B cell (primary cell): ENCODE results near the gene STK17A.
A peak's percentile ranks its signal among the peaks of the same experiment; 100 is the strongest.

Experiments used
- CTCF ChIP-seq: fragments of 200-600 bp; IDR thresholded peaks from one replicate; pipeline ENCODE4 v1.8.0; 2022; ENCODE audit warnings: antibody characterized with exemption, mild to moderate bottlenecking
- EZH2 ChIP-seq: IDR thresholded peaks from 2 replicates; pipeline ENCODE4 v1.6.1; 2012; ENCODE audit warnings: borderline replicate concordance, low read depth, mild to moderate bottlenecking, moderate library complexity, low read length; ENCODE audit not compliant: insufficient read depth, poor library complexity, severe bottlenecking

GRCh38 chr7:43584195-43584586, 1.3 kb downstream of the STK17A start:
- TF ChIP-seq CTCF (peak; percentile 3), EZH2 (no peak)
